Panc1 (cell line): ENCODE data around the gene ADCY2.

Source experiments
- CTCF ChIP-seq: fragments of 450-650 bp; IDR thresholded peaks from 2 replicates; pipeline ENCODE4 v1.5.1; 2017; ENCODE audit warnings: mild to moderate bottlenecking
- POLR2AphosphoS5 ChIP-seq: IDR thresholded peaks from 2 replicates; pipeline ENCODE4 v1.6.1; 2012; ENCODE audit warnings: mild to moderate bottlenecking, low read depth, low read length, moderate library complexity
- REST ChIP-seq, 2 experiments: IDR thresholded peaks; 2 replicates each; pipeline ENCODE4 v1.6.1; 2011 to 2012; ENCODE audit warnings: low read depth in 2 of 2, control low read depth in 1 of 2, low read length in 1 of 2, mild to moderate bottlenecking in 1 of 2, moderate library complexity in 1 of 2; ENCODE audit not compliant: insufficient read depth in 1 of 2
- SIN3A ChIP-seq: IDR thresholded peaks from 2 replicates; pipeline ENCODE4 v1.6.1; 2012; ENCODE audit warnings: low read depth, mild to moderate bottlenecking, low read length, moderate library complexity, borderline replicate concordance; ENCODE audit not compliant: insufficient read depth
- TCF7L2 ChIP-seq: IDR thresholded peaks from 2 replicates; pipeline ENCODE4 v1.6.1; 2011; ENCODE audit warnings: mild to moderate bottlenecking, low read depth, low read length, inconsistent platforms

GRCh38 chr5:7548596-7548995, 152.7 kb downstream of the ADCY2 start:
- TF ChIP-seq POLR2AphosphoS5 (no peak), CTCF (no peak), REST (IDR thresholded peaks at IDR 0.05; ENCODE audit: insufficient read depth in 1 of 2, low read depth in 2 of 2, low read length in 1 of 2) (no peak), SIN3A (no peak), TCF7L2 (no peak)
